Lower leg skin (tissue), 3 donors: ENCODE data around the gene PCDHGA8.
"Not testable (repeated sequence)": the region's sequence is repeated elsewhere in the genome, so short reads cannot be mapped to it uniquely, and the experiment has no call there.

Experiments used
- POLR2A ChIP-seq, 2 donors: fragments of 450-650 bp; IDR thresholded peaks; one replicate each; pipeline ENCODE4 v1.6.1; 2016 to 2017; ENCODE audit warnings: antibody characterized with exemption in 2 of 2, mild to moderate bottlenecking in 1 of 2, moderate library complexity in 1 of 2
- TF ChIP-seq, protein P1 (sequence below), 3 donors: fragments of 450-650 bp; IDR thresholded peaks; one replicate each; pipeline ENCODE4 v1.5.1; 2016; ENCODE audit warnings: antibody characterized with exemption in 3 of 3, mild to moderate bottlenecking in 3 of 3, moderate library complexity in 2 of 3

DNA sequence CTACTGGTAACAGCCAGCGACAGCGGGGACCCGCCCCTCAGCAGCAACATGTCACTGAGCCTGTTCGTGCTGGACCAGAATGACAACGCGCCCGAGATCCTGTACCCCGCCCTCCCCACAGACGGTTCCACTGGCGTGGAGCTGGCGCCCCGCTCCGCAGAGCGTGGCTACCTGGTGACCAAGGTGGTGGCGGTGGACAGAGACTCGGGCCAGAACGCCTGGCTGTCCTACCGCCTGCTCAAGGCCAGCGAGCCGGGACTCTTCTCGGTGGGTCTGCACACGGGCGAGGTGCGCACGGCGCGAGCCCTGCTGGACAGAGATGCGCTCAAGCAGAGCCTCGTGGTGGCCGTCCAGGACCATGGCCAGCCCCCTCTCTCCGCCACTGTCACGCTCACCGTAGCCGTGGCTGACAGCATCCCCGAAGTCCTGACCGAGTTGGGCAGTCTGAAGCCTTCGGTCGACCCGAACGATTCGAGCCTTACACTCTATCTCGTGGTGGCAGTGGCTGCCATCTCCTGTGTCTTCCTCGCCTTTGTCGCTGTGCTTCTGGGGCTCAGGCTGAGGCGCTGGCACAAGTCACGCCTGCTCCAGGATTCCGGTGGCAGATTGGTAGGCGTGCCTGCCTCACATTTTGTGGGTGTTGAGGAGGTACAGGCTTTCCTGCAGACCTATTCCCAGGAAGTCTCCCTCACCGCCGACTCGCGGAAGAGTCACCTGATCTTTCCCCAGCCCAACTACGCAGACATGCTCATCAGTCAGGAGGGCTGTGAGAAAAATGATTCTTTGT is 2.2 kb downstream of the PCDHGA8 start:
- TF ChIP-seq, protein P1, sequence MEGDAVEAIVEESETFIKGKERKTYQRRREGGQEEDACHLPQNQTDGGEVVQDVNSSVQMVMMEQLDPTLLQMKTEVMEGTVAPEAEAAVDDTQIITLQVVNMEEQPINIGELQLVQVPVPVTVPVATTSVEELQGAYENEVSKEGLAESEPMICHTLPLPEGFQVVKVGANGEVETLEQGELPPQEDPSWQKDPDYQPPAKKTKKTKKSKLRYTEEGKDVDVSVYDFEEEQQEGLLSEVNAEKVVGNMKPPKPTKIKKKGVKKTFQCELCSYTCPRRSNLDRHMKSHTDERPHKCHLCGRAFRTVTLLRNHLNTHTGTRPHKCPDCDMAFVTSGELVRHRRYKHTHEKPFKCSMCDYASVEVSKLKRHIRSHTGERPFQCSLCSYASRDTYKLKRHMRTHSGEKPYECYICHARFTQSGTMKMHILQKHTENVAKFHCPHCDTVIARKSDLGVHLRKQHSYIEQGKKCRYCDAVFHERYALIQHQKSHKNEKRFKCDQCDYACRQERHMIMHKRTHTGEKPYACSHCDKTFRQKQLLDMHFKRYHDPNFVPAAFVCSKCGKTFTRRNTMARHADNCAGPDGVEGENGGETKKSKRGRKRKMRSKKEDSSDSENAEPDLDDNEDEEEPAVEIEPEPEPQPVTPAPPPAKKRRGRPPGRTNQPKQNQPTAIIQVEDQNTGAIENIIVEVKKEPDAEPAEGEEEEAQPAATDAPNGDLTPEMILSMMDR (IDR thresholded peaks at IDR 0.05): not testable (repeated sequence)
- TF ChIP-seq POLR2A (IDR thresholded peaks at IDR 0.05): not testable (repeated sequence)
